Adipocyte (in vitro differentiated cells): ENCODE data around the gene ENHO.
A peak's percentile ranks its signal among the peaks of the same experiment; 100 is the strongest.

ENCODE experiments used
- DNase-seq: peaks from one replicate; pipeline ENCODE4 v3.0.0-alpha.2; 2015; ENCODE audit warnings: low read depth
- H3K27me3 ChIP-seq: replicated peaks from 2 replicates; pipeline ENCODE4 v1.7.0; 2013; ENCODE audit warnings: mild to moderate bottlenecking, low read length, moderate library complexity; ENCODE audit not compliant: control insufficient read depth, insufficient read depth
- H3K36me3 ChIP-seq: 2 replicates; pipeline ENCODE4 v1.7.0; 2013; ENCODE audit warnings: low read length, mild to moderate bottlenecking, moderate library complexity; ENCODE audit not compliant: control insufficient read depth, insufficient read depth, severe bottlenecking
- H3K4me1 ChIP-seq: 2 replicates; pipeline ENCODE4 v1.7.0; 2013; ENCODE audit warnings: mild to moderate bottlenecking, low read length, moderate library complexity; ENCODE audit not compliant: control insufficient read depth, insufficient read depth
- H3K4me3 ChIP-seq: 2 replicates; pipeline ENCODE4 v1.7.0; 2013; ENCODE audit warnings: mild to moderate bottlenecking, low read length, moderate library complexity
- H3K9ac ChIP-seq: 2 replicates; pipeline ENCODE4 v1.7.0; 2013; ENCODE audit warnings: mild to moderate bottlenecking, low read length, moderate library complexity
- H3K9me3 ChIP-seq: 2 replicates; pipeline ENCODE4 v1.7.0; 2013; ENCODE audit warnings: mild to moderate bottlenecking, low read length, moderate library complexity; ENCODE audit not compliant: control insufficient read depth

The ENHO gene

DNA sequence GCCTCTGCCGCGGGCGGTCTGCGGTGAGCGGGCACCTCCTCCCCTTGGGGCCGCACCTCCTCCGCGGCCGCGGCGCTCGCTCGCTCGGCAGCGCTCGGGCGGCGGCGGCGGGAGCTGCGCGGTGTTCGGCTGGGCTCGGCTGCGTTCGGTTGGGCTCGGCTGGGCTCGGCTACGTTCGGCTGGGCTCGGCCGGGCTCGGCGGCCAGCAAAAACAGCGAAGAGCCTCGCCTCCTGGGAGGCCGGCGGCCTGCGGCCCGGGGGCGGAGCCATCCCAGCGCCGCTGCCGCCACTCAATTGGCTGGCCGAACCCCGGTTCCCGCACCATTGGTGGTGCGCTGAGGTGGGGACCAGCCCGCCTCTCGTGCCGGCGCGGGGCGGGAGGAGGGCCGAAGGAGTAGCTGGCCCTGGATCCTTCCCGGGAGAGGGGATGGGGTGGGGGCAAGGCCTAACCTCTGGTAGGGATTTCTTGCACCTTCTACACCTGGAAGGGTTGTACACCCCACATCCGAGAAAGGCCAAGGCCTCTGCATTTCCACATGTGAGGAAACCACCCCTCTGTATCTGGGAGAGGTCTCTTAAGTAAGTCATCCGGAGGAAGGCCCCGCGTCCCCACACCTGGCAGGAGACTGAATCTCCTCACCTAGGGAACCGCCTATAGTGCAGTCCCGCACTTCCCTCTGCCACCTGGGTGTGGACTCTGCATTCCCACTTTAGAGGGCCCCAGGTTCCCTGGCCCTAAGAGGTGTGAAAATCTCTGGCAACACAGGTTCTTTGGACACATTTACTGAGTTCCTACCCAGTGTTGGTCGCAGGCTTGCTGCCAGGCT lies at the start of gene ENHO:
TSS of gene ENHO (minus strand) at position 20 of the 827 bp plus-strand sequence. CDS start 1,295 bp downstream, outside the sequence.
- Histone ChIP-seq H3K9me3 (no peaks in the 10 kb centered on the region), H3K4me3 (peak within 1 kb of the TSS; percentile 67), H3K36me3 (no peaks in the 10 kb centered on the region), H3K4me1 (peaks cover 5% of the 10 kb centered on the region), H3K27me3 (peaks cover 48% of the 10 kb centered on the region), H3K9ac (peak within 1 kb of the TSS; percentile 67)
- DNase-seq = peak; percentile 95

DNA sequence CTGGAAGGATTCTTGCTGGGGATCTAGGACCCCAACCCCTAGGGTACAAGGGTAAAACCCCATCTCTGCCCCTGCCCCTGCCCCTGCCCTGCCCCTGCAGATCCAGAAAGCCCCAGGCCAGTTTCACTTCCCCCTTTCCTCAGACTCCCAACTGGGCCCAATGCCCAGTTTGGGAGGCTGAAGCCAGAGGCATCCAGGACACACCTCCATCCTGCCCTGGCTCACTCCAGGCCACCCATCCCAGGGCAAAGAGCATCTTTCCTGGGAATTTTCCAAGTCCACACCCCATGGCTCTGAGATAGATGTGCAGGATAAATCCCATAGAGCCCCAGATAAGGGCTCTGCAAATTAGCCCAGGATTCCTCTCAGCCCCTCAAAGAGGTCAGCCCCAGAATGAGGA lies 49.3 kb upstream of the ENHO start:
- Histone ChIP-seq H3K4me1 (peaks cover 5% of the 10 kb centered on the region), H3K27me3 (peaks cover 16% of the 10 kb centered on the region), H3K36me3 (peaks cover 6% of the 10 kb centered on the region), H3K9ac (no peak overlapping the region), H3K4me3 (no peak overlapping the region), H3K9me3 (no peaks in the 10 kb centered on the region)
- DNase-seq = no peak

DNA sequence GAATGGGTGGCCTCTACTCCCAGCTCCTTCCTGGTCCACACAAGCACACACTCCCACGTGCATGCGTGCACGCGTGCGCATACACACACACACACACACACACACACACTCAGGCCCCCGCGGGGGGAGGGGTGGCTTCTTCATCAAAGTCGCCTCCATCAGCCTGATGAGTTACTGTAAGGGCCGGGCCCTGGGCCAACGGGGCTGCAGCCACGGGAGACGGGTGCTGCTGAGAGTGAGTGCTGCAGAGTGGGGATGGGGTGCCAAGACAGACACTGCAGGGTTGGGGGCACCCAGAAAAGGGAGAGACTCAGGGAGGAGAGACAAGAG lies 48.7 kb upstream of the ENHO start:
- DNase-seq = no peak
- Histone ChIP-seq H3K4me3 (no peak overlapping the region), H3K27me3 (peaks cover 17% of the 10 kb centered on the region), H3K4me1 (peaks cover 5% of the 10 kb centered on the region), H3K9me3 (no peaks in the 10 kb centered on the region), H3K36me3 (peaks cover 6% of the 10 kb centered on the region), H3K9ac (no peak overlapping the region)

DNA sequence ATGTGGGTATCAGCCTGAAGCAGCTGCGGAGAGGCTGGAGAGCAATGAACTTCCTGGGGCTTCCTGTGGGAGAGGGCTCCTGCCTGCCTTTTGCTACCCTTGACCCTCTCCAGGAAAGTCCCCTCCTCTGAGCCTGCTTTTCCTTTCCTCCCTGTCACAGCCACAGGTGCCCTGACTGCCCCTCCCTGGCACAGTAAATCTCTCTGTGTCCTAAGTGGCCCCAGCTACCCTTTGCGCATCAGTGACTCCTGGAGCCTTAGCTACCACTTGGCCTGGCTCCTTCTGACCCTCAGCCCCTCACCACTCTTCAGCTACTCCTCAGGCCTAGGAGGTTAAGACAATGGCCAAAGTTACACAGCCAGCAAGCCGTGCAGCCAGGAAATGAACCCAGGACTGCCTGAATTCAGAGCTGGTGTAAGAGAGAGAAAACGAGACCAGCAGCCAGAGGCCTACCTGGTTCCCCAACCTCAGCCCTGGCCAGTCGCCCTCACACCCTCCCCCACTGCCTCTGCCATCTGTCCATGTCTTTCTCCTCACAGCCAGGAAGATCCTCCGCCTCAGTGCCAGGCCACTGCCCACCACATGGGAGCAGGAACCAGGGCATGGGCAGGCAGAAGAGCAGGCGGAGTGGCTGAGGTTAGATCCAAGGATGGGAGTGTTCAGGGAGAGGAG lies 48.2 kb upstream of the ENHO start:
- no peak overlapping the region for H3K9ac ChIP-seq
- peaks cover 5% of the 10 kb centered on the region for H3K4me1 ChIP-seq
- peaks cover 16% of the 10 kb centered on the region for H3K27me3 ChIP-seq
- no peaks in the 10 kb centered on the region for H3K9me3 ChIP-seq
- no peak overlapping the region for H3K4me3 ChIP-seq
- DNase-seq = no peak
- H3K36me3 ChIP-seq = peaks cover 6% of the 10 kb centered on the region

DNA sequence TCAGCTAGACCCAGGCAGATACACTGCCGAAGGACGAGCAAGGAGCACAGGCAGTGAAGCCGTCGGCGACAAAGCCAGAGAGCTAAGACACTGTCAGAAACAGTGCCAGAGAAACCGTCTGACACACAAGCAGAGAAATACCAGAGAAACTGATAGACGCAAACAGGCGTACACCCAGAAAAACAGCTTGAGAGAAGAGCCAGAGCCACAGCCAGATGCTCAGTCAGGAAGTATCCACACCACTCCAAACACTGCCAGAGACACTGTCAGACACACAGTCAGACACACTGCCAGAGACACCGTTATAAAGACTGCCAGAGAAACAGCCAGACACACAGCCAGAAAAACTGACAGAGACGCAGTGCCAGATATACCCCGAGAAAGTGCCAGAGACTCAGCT lies 47.6 kb upstream of the ENHO start:
- Histone ChIP-seq H3K9me3 (no peaks in the 10 kb centered on the region), H3K9ac (no peak overlapping the region), H3K4me1 (peaks cover 5% of the 10 kb centered on the region), H3K27me3 (peaks cover 13% of the 10 kb centered on the region), H3K4me3 (no peak overlapping the region), H3K36me3 (peaks cover 6% of the 10 kb centered on the region)
- DNase-seq = no peak

DNA sequence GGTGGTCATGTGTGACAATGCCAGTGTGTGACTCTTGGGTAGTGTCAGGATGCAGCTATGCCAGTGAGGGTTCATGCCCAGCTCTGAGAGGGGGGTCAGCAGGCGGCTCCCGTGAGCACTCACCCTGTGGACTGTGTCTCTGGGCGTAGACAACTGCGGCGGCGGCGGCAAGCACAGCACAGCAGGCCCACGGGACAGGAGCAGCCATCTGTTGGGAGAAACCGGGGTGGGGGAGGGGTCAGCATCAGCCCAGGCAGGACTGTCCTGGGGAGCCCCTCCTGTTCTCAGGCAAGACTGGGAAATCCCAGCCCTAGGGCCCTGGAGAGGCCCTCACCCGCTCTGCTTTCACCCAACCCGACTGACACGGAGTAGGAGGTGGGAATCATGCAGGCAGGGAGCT lies 46.0 kb upstream of the ENHO start:
- H3K9ac ChIP-seq = no peak overlapping the region
- peaks cover 6% of the 10 kb centered on the region for H3K36me3 ChIP-seq
- H3K27me3 ChIP-seq = peaks cover 13% of the 10 kb centered on the region
- DNase-seq = no peak
- H3K4me3 ChIP-seq = no peak overlapping the region
- no peaks in the 10 kb centered on the region for H3K9me3 ChIP-seq
- peaks cover 5% of the 10 kb centered on the region for H3K4me1 ChIP-seq

DNA sequence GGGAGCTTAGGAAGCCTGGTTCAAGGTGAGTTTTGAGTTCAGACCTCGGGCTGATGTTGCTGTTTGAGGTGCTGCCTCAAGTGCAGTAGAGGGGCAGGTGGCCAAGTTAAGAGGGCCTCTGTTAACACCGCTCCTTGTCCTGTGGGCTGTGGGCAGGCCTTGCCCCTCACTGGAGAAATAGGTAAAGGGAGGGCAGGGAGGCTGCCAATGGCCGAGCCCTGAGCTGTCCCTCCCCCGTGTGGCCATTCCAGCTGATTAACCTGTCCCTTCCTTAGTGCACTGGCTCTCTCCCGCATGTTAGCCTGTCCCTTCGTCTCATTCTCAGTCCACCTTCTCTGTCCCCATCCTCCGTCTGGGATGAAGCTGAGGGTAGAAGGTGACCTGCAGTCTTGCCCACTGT lies 45.3 kb upstream of the ENHO start:
- no peaks in the 10 kb centered on the region for H3K36me3 ChIP-seq

DNA sequence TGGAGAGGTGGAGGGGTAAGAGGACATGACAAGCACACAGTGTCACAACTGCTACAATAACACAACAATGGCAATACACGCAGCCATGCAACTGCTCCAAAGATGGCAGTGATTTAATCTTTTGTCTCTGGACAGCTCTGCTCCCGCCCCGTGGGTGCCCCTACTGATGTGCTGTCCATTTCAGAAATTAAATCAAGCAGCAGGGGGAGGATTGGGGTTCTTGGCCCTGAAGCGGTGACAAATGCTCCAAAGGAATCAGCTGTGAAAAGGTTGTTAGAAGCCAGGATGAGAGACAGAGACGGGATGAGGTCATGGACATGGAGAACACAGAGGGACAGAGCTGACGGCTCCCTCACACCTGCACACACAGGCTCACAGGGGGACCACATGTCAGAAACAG lies 44.2 kb upstream of the ENHO start:
- H3K9ac ChIP-seq = no peak overlapping the region

More for the DNA sequence above, 45.3 kb upstream of the ENHO start:
- Histone ChIP-seq H3K9me3 (no peaks in the 10 kb centered on the region), H3K27me3 (peaks cover 13% of the 10 kb centered on the region), H3K4me3 (no peak overlapping the region), H3K4me1 (peaks cover 5% of the 10 kb centered on the region), H3K9ac (no peak overlapping the region)
- no peak for DNase-seq

DNA sequence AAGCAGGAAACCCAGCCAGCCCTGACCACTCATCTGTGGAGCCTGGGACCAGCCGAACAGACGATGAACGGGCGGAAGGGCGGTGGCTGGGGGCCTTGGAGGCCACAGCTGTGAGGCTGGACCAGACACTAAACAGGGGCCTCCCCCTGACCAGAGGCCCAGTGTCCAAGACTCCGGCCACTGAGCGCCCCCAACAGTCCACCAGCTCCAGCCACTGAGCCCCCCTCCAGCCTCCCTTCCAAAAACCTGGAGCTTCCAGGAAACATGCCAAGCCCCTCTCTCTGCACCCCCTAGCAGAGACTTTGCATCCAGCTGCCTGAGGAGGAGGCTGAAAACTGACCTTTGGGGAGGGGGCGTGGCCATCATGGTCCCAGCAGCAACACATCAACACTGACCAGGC lies 43.5 kb upstream of the ENHO start:
- peaks cover 13% of the 10 kb centered on the region for H3K27me3 ChIP-seq
- H3K4me3 ChIP-seq = no peak overlapping the region
- no peak for DNase-seq
- H3K9ac ChIP-seq = no peak overlapping the region
- peaks cover 4% of the 10 kb centered on the region for H3K36me3 ChIP-seq
- peaks cover 3% of the 10 kb centered on the region for H3K9me3 ChIP-seq
- no peaks in the 10 kb centered on the region for H3K4me1 ChIP-seq

More for the DNA sequence above, 44.2 kb upstream of the ENHO start:
- Histone ChIP-seq H3K4me3 (no peak overlapping the region), H3K27me3 (peaks cover 13% of the 10 kb centered on the region), H3K9me3 (peaks cover 3% of the 10 kb centered on the region), H3K36me3 (peaks cover 4% of the 10 kb centered on the region), H3K4me1 (peaks cover 5% of the 10 kb centered on the region)
- no peak for DNase-seq

DNA sequence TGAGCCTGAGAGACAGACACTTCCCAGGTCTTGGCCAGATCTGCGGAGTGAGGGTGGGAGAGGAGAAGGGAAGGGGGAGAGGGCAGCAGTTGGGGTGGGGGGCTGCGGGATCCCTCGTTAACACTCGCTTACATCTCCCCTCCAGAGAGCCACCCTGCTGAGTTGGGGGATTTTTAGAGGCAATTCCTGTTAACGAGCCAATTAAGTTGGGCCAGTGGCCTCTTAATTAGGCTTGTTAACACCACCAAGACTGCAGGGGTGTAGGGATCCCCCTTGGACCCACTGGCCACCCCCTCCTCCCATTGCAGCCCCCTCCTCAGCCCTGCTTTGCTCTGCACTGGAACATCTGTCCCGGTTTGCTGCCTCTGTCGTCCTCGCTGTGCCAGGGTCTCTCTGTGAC lies 43.1 kb upstream of the ENHO start:
- no peaks in the 10 kb centered on the region for H3K4me1 ChIP-seq
- peaks cover 3% of the 10 kb centered on the region for H3K9me3 ChIP-seq
- no peak overlapping the region for H3K9ac ChIP-seq
- H3K4me3 ChIP-seq = no peak overlapping the region
- DNase-seq = no peak
- H3K36me3 ChIP-seq = peaks cover 4% of the 10 kb centered on the region
- peaks cover 13% of the 10 kb centered on the region for H3K27me3 ChIP-seq

DNA sequence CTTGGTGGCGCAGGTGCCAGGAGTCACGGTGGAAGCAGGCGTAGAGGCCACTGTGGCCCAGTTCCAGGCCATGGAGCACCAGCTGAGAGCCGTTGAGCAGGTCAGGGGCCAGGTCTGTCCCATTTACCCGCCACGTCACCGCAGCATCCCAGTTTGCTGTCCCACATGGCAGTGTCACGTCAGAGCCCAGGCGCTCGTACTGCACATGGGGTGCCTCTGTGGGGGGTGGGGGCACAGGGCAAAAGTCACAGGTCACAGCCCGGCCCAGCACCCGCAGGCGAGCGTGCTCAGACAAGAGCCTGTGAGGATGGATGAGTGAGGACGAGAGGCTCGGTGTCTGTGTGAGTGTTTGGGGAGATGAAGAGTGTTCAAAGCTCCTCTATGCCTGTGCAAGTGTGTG lies 41.8 kb upstream of the ENHO start:
- peaks cover 11% of the 10 kb centered on the region for H3K4me1 ChIP-seq
- H3K27me3 ChIP-seq = peaks cover 13% of the 10 kb centered on the region
- peaks cover 3% of the 10 kb centered on the region for H3K9me3 ChIP-seq
- DNase-seq = no peak
- H3K4me3 ChIP-seq = no peak overlapping the region
- H3K9ac ChIP-seq = no peak overlapping the region
- peaks cover 4% of the 10 kb centered on the region for H3K36me3 ChIP-seq
